Trophoblast cell (in vitro differentiated cells and primary cell): ENCODE data around the gene MKNK1.

Experiments used
- DNase-seq, 2 donors: peaks; one replicate each; pipeline ENCODE4 v3.0.0-alpha.2; 2016
- H2AFZ ChIP-seq: 2 replicates; pipeline ENCODE4 v1.6.1; 2013; ENCODE audit warnings: low read length, moderate library complexity, mild to moderate bottlenecking; ENCODE audit not compliant: insufficient read depth, poor library complexity
- H2AK5ac ChIP-seq: 2 replicates; pipeline ENCODE4 v1.6.1; 2013; ENCODE audit warnings: mild to moderate bottlenecking, low read length
- H2BK120ac ChIP-seq: 2 replicates; pipeline ENCODE4 v1.6.1; 2013; ENCODE audit warnings: low read length, mild to moderate bottlenecking, moderate library complexity; ENCODE audit not compliant: insufficient read depth, poor library complexity
- H2BK12ac ChIP-seq: 2 replicates; pipeline ENCODE4 v1.6.1; 2013; ENCODE audit warnings: mild to moderate bottlenecking, low read length, moderate library complexity
- H2BK5ac ChIP-seq: 2 replicates; pipeline ENCODE4 v1.6.1; 2013; ENCODE audit warnings: low read length, low read depth, moderate library complexity, mild to moderate bottlenecking; ENCODE audit not compliant: poor library complexity
- H3K14ac ChIP-seq: 2 replicates; pipeline ENCODE4 v1.6.1; 2013; ENCODE audit warnings: mild to moderate bottlenecking, low read length
- H3K18ac ChIP-seq: 2 replicates; pipeline ENCODE4 v1.6.1; 2013; ENCODE audit warnings: mild to moderate bottlenecking, low read length
- H3K23ac ChIP-seq: 2 replicates; pipeline ENCODE4 v1.6.1; 2013; ENCODE audit warnings: low read length
- H3K27ac ChIP-seq: 2 replicates; pipeline ENCODE4 v1.5.1; 2013; ENCODE audit warnings: low read depth, mild to moderate bottlenecking, inconsistent platforms, low read length, moderate library complexity
- H3K27me3 ChIP-seq: 2 replicates; pipeline ENCODE4 v1.6.1; 2013; ENCODE audit warnings: inconsistent platforms, mild to moderate bottlenecking, low read length, moderate library complexity; ENCODE audit not compliant: insufficient read depth
- H3K36me3 ChIP-seq, 2 experiments: 1 replicate in 1 of 2; 2 replicates in 1 of 2; pipeline ENCODE4 v1.6.1; 2013; ENCODE audit warnings: low read length in 2 of 2, mild to moderate bottlenecking in 2 of 2, moderate library complexity in 1 of 2; ENCODE audit not compliant: insufficient read depth in 2 of 2, control insufficient read depth in 1 of 2
- H3K4ac ChIP-seq: 2 replicates; pipeline ENCODE4 v1.6.1; 2013; ENCODE audit warnings: low read depth, mild to moderate bottlenecking, low read length, moderate library complexity
- H3K4me1 ChIP-seq, 2 experiments: 1 replicate in 1 of 2; 2 replicates in 1 of 2; pipeline ENCODE4 v1.6.1; 2013; ENCODE audit warnings: low read length in 2 of 2, mild to moderate bottlenecking in 2 of 2, moderate library complexity in 1 of 2; ENCODE audit not compliant: insufficient read depth in 2 of 2, control insufficient read depth in 1 of 2
- H3K4me2 ChIP-seq: 2 replicates; pipeline ENCODE4 v1.6.1; 2013; ENCODE audit warnings: inconsistent platforms, mild to moderate bottlenecking, low read length, moderate library complexity
- H3K4me3 ChIP-seq: 2 replicates; pipeline ENCODE4 v1.5.1; 2013; ENCODE audit warnings: mild to moderate bottlenecking, low read depth, low read length, inconsistent platforms
- H3K79me1 ChIP-seq: one replicate; pipeline ENCODE4 v1.6.1; 2013; ENCODE audit warnings: low read length
- H3K79me2 ChIP-seq: 2 replicates; pipeline ENCODE4 v1.6.1; 2013; ENCODE audit warnings: low read length, mild to moderate bottlenecking; ENCODE audit not compliant: control insufficient read depth, insufficient read depth, poor library complexity
- H3K9ac ChIP-seq: 2 replicates; pipeline ENCODE4 v1.6.1; 2013; ENCODE audit warnings: mild to moderate bottlenecking, low read length
- H3K9me3 ChIP-seq: 2 replicates; pipeline ENCODE4 v1.6.1; 2013; ENCODE audit warnings: low read depth, mild to moderate bottlenecking, control low read depth, inconsistent platforms, low read length; ENCODE audit not compliant: insufficient read depth
- H4K12ac ChIP-seq: 2 replicates; pipeline ENCODE4 v1.6.1; 2013; ENCODE audit warnings: low read depth, mild to moderate bottlenecking, low read length, moderate library complexity
- H4K8ac ChIP-seq: 2 replicates; pipeline ENCODE4 v1.6.1; 2013; ENCODE audit warnings: low read depth, mild to moderate bottlenecking, low read length, moderate library complexity
- H4K91ac ChIP-seq: one replicate; pipeline ENCODE4 v1.6.1; 2013; ENCODE audit warnings: low read depth, mild to moderate bottlenecking, low read length, moderate library complexity
- WGBS: extraction: QIAGEN DNeasy Blood & Tissue Kit; methylation state at CpG from one replicate; pipeline ENCODE4 v1.1.7; 2013; ENCODE audit warnings: missing lambda C conversion rate; ENCODE audit not compliant: insufficient read length, insufficient coverage; ENCODE audit errors: extremely low coverage; 5-methylcytosine and 5-hydroxymethylcytosine counted together

Gene MKNK1

GRCh38 chr1:46594063-46594462, 10.0 kb downstream of the MKNK1 start:
- Histone ChIP-seq H3K9me3 (no peaks in the 10 kb centered on the region), H3K36me3 (peaks cover 17 to 29% of the 10 kb centered on the region in 2 experiments), H3K79me1 (no peaks in the 10 kb centered on the region), H3K23ac (no peak overlapping the region), H3K4ac (no peak overlapping the region), H3K27me3 (no peaks in the 10 kb centered on the region), H3K79me2 (no peaks in the 10 kb centered on the region), H3K27ac (no peak overlapping the region), H2BK12ac (no peak overlapping the region), H3K9ac (no peak overlapping the region), H2AFZ (no peak overlapping the region), H3K4me1 (peaks cover 0 to 5% of the 10 kb centered on the region in 2 experiments), H4K8ac (no peak overlapping the region), H2BK5ac (no peak overlapping the region), H2AK5ac (no peak overlapping the region), H3K14ac (no peak overlapping the region), H4K91ac (no peak overlapping the region), H3K4me3 (no peak overlapping the region), H3K18ac (no peak overlapping the region), H2BK120ac (no peak overlapping the region), H3K4me2 (no peak overlapping the region), H4K12ac (no peak overlapping the region)
- DNase-seq: no peak
- no CpG with 5 or more reads among the region's 5 CpGs for WGBS

- Histone ChIP-seq H2AK5ac (no peak overlapping the region), H3K4ac (no peak overlapping the region), H3K79me1 (no peaks in the 10 kb centered on the region), H3K79me2 (no peaks in the 10 kb centered on the region), H3K36me3 (peaks cover 17 to 30% of the 10 kb centered on the region in 2 experiments), H3K27me3 (no peaks in the 10 kb centered on the region), H3K4me2 (no peak overlapping the region), H4K12ac (no peak overlapping the region), H2AFZ (no peak overlapping the region), H3K4me3 (no peak overlapping the region), H3K23ac (no peak overlapping the region), H2BK5ac (no peak overlapping the region), H2BK12ac (no peak overlapping the region), H4K8ac (no peak overlapping the region), H3K9ac (no peak overlapping the region), H3K18ac (no peak overlapping the region), H3K9me3 (no peaks in the 10 kb centered on the region), H3K27ac (no peak overlapping the region), H3K4me1 (peaks cover 0 to 5% of the 10 kb centered on the region in 2 experiments), H2BK120ac (no peak overlapping the region), H3K14ac (no peak overlapping the region), H4K91ac (no peak overlapping the region)
- no peak for DNase-seq
- WGBS: 100% methylated on average over 1 of the region's 4 CpGs
These were observed 11.2 kb downstream of the MKNK1 start for GRCh38 chr1:46592823-46593222.

DNA sequence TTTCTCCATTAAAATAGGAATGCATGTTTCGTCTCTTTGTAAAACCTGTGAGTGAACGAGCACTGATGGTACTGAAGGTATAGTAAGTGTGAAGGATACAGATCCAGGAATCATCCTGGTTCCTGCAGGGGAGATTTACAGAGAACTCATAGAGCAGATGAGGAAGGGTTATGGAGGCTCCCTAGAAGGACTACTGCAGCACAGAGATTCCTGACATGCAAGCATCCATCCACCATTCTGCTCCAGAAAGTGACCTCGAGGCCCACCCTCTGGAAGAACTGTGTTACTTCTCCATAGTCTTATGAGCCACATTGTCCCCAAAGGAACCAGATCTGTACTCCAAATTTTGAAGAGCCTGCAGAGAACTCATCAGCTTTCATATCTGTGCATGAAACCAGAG, 14.5 kb downstream of the MKNK1 start:
- H3K27ac ChIP-seq: no peak overlapping the region
- H3K79me1 ChIP-seq: no peaks in the 10 kb centered on the region
- no peak overlapping the region for H3K14ac ChIP-seq
- no peaks in the 10 kb centered on the region for H3K27me3 ChIP-seq
- DNase-seq: no peak
- no peak overlapping the region for H4K8ac ChIP-seq
- H3K18ac ChIP-seq: no peak overlapping the region
- H3K9me3 ChIP-seq: no peaks in the 10 kb centered on the region
- H3K4ac ChIP-seq: no peak overlapping the region
- H2AK5ac ChIP-seq: no peak overlapping the region
- no peak overlapping the region for H3K4me3 ChIP-seq
- H3K4me2 ChIP-seq: no peak overlapping the region
- no peak overlapping the region for H2BK12ac ChIP-seq
- no peak overlapping the region for H4K91ac ChIP-seq
- no peak overlapping the region for H2BK5ac ChIP-seq
- no peaks in the 10 kb centered on the region for H3K4me1 ChIP-seq
- H2BK120ac ChIP-seq: no peak overlapping the region
- WGBS: no CpG with 5 or more reads among the region's 3 CpGs
- no peaks in the 10 kb centered on the region for H3K79me2 ChIP-seq
- peaks cover 20 to 39% of the 10 kb centered on the region in 2 experiments for H3K36me3 ChIP-seq
- H3K23ac ChIP-seq: no peak overlapping the region
- H4K12ac ChIP-seq: no peak overlapping the region
- no peak overlapping the region for H2AFZ ChIP-seq
- no peak overlapping the region for H3K9ac ChIP-seq

DNA sequence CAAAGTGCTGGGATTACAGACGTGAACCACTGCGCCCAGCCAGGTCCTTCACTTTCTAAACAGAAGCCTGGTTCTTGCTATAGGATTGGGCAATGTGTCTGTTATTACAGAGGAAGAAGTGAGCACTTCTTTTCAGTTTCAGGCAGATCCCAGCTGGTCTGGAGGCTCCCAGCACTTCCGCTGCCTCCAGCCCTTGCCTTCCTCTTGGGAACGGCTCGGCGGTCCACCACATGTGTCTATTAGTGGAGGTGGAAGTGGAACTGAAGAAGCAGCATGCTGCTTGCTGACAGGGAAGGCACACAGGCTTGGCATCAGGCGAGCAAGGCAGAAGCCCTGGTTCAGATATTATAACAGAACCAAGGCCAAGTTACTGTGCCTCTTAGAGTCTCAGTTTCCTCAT, 17.0 kb downstream of the MKNK1 start:
- H3K4me1 ChIP-seq: no peaks in the 10 kb centered on the region
- no peak overlapping the region for H3K27ac ChIP-seq
- H2BK120ac ChIP-seq: no peak overlapping the region
- no peak overlapping the region for H3K4me3 ChIP-seq
- H3K4ac ChIP-seq: no peak overlapping the region
- H2AFZ ChIP-seq: no peak overlapping the region
- H4K12ac ChIP-seq: no peak overlapping the region
- peak in 1 of 2 donors; percentile 14 for DNase-seq
- H3K23ac ChIP-seq: no peak overlapping the region
- no peak overlapping the region for H3K4me2 ChIP-seq
- no peak overlapping the region for H4K8ac ChIP-seq
- H3K79me2 ChIP-seq: no peaks in the 10 kb centered on the region
- no peak overlapping the region for H4K91ac ChIP-seq
- H3K18ac ChIP-seq: no peak overlapping the region
- H3K79me1 ChIP-seq: no peaks in the 10 kb centered on the region
- no peak overlapping the region for H2BK12ac ChIP-seq
- H2AK5ac ChIP-seq: no peak overlapping the region
- peaks cover 23 to 46% of the 10 kb centered on the region in 2 experiments for H3K36me3 ChIP-seq
- no peak overlapping the region for H2BK5ac ChIP-seq
- no peaks in the 10 kb centered on the region for H3K9me3 ChIP-seq
- H3K14ac ChIP-seq: no peak overlapping the region
- no peak overlapping the region for H3K9ac ChIP-seq
- no CpG with 5 or more reads among the region's 7 CpGs for WGBS
- no peaks in the 10 kb centered on the region for H3K27me3 ChIP-seq
